Measurements from ENCODE around the gene GDF11. TPM values are rescaled to one million over a fixed set of nuclear protein-coding genes. Genes with fewer than 3 reads are reported as not detected.
A peak's percentile ranks its signal among the peaks of the same experiment; 100 is the strongest.

GDF11 gene
- total and polyA plus RNA-seq, 2 of the 4 experiments (the other 2 are of a cell fraction), result 2.7 to 12.9 TPM

DNA sequence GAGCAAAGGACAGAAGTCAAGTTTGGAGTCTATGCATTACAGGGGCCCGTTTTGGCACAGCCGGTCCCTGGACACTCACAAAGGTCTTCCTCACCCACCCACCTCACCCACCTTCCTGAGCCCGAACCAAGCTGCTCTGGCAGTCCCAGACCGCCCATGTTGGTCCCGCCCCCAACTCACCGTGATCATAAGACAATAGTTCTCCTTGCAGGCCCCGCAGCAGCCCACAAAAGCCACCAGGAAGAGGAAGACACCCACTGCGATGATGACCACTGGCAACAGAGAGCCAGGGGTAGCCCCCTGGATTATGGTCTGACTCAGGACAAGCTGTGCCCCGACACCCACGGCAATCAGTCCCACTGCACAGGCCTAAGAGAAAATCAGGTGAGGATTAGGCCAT lies 16.0 kb upstream of the GDF11 start:
- Histone ChIP-seq H3K56ac (ENCODE audit: extremely low read depth, insufficient read depth, low read length) (0 out of 2 replicates have a peak overlapping the region, but pooled peaks have one; percentile 80), H3K9me1 (ENCODE audit: insufficient read depth, low read length) (no peaks in the 10 kb centered on the region), H2AK9ac (replicated peaks; ENCODE audit: low read depth, low read length, poor library complexity) (peak overlapping the region; percentile 87), H4K8ac (ENCODE audit: low read depth in 2 of 2, low read length in 2 of 2) (no peak overlapping the region), H4K20me1 (ENCODE audit: insufficient read depth, low read length) (peaks cover 61% of the 10 kb centered on the region), H3K4me3 (ENCODE audit: insufficient read depth, low read depth, low read length) (peak overlapping the region; percentile 90), H3K23ac (ENCODE audit: low read depth, low read length) (peak overlapping the region; percentile 52), H3K18ac (ENCODE audit: low read depth, low read length) (no peak overlapping the region), H2AK5ac (ENCODE audit: low read depth, low read length) (no peak overlapping the region; the same call in 1 of the 2 replicates), H2BK120ac (ENCODE audit: low read depth, low read length) (no peak overlapping the region), H2BK20ac (ENCODE audit: low read depth, low read length) (no peak overlapping the region), H3K14ac (replicated peaks; ENCODE audit: low read depth, low read length) (peak overlapping the region; percentile 68), H2BK15ac (ENCODE audit: low read depth, low read length) (no peak overlapping the region), H3K27ac (ENCODE audit: insufficient read depth, low read length) (peak overlapping the region; percentile 98), H2AFZ (replicated peaks; ENCODE audit: low read length, poor library complexity) (no peak overlapping the region), H4K5ac (ENCODE audit: low read depth, low read length) (no peak overlapping the region), H3K4me1 (ENCODE audit: control insufficient read depth, insufficient read depth, low read length) (peaks cover 8% of the 10 kb centered on the region), H3K36me3 (ENCODE audit: control insufficient read depth, insufficient read depth, low read length) (peaks cover 45% of the 10 kb centered on the region), H3K4ac (ENCODE audit: low read depth, low read length) (peak overlapping the region; percentile 59), H3K27me3 (ENCODE audit: control insufficient read depth, insufficient read depth, low read length) (no peaks in the 10 kb centered on the region), H4K91ac (ENCODE audit: insufficient read depth, low read depth, low read length) (no peak overlapping the region), H3K9me3 (ENCODE audit: control insufficient read depth, insufficient read depth, low read length) (no peaks in the 10 kb centered on the region), H3K9ac (ENCODE audit: low read depth, low read length) (peak overlapping the region; percentile 94), H3K79me1 (ENCODE audit: low read depth in 1 of 2, low read length in 2 of 2) (peaks cover 10 to 69% of the 10 kb centered on the region in 2 experiments), H2BK5ac (ENCODE audit: low read depth, low read length, poor library complexity, severe bottlenecking) (peak overlapping the region; percentile 94), H3K4me2 (ENCODE audit: low read depth, low read length) (peak overlapping the region; percentile 94)
- WGBS, 2 experiments (ENCODE audit: extremely low coverage in 2 of 2, insufficient read length in 1 of 2), result 60% methylated on average over 1 of the region's 10 CpGs; no CpG with 5 or more reads in 1 of the 2 experiments
- TF ChIP-seq CEBPB (IDR thresholded peaks at IDR 0.05; ENCODE audit: low read depth, low read length), result no peak
- TF ChIP-seq, protein P1, sequence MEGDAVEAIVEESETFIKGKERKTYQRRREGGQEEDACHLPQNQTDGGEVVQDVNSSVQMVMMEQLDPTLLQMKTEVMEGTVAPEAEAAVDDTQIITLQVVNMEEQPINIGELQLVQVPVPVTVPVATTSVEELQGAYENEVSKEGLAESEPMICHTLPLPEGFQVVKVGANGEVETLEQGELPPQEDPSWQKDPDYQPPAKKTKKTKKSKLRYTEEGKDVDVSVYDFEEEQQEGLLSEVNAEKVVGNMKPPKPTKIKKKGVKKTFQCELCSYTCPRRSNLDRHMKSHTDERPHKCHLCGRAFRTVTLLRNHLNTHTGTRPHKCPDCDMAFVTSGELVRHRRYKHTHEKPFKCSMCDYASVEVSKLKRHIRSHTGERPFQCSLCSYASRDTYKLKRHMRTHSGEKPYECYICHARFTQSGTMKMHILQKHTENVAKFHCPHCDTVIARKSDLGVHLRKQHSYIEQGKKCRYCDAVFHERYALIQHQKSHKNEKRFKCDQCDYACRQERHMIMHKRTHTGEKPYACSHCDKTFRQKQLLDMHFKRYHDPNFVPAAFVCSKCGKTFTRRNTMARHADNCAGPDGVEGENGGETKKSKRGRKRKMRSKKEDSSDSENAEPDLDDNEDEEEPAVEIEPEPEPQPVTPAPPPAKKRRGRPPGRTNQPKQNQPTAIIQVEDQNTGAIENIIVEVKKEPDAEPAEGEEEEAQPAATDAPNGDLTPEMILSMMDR (conservative IDR thresholded peaks at IDR 0.05; ENCODE audit: low read depth, low read length), result no peak
- no peak for TF ChIP-seq RAD21 (IDR thresholded peaks at IDR 0.05; ENCODE audit: low read length)
- no TSS peak for BruUV-seq (replicated peaks)
- dilution Hi-C loops (cut with HindIII; ENCODE audit: low sequenced_read_pairs, unreplicated experiment), result no loop called here
- ChIA-PET POLR2A (ENCODE audit: unreplicated experiment) (no interaction called here), CTCF (no interaction called here)
- in situ Hi-C loops (cut with MboI; ENCODE audit: low sequenced_read_pairs), result no loop called here
- ATAC-seq (ENCODE audit: low read depth) (no peak), DNase-seq (no peak)
- intact Hi-C loops (cut with micrococcal nuclease), result no loop called here

Measured in IMR-90 (cell line).